Common myeloid progenitor, CD34-positive (primary cell): ENCODE measurements around the gene EIF2B2.

Experiments used
- CTCF ChIA-PET: fragments of 350-600 bp; sonication (Branson Sonifier 250); formaldehyde crosslinking; loops from one replicate; lab custom pipeline; 2021; ENCODE audit warnings: antibody characterized with exemption; lab: Charles Lee
- POLR2A ChIA-PET: fragments of 350-600 bp; sonication (Branson Sonifier 250); formaldehyde crosslinking; loops from one replicate; lab custom pipeline; 2021; ENCODE audit warnings: antibody characterized with exemption; lab: Charles Lee
- DNase-seq, 3 donors: peaks; one replicate each; pipeline versions ENCODE4 v3.0.0 to v3.0.0-alpha.2; 2013
- H3K27ac ChIP-seq, 2 experiments: 1 replicate in 1 of 2; 2 replicates in 1 of 2; pipeline ENCODE4 v1.7.0; 2013; ENCODE audit warnings: inconsistent platforms in 2 of 2, low read length in 2 of 2, mild to moderate bottlenecking in 2 of 2, low read depth in 1 of 2, moderate library complexity in 1 of 2; ENCODE audit not compliant: severe bottlenecking in 2 of 2, insufficient read depth in 1 of 2, poor library complexity in 1 of 2
- H3K27me3 ChIP-seq, 5 experiments: replicated peaks in 2 of 5; 1 replicate in 3 of 5; 2 replicates in 2 of 5; pipeline versions ENCODE4 v1.6.1 to v1.7.0; 2013; ENCODE audit warnings: low read length in 4 of 5, mild to moderate bottlenecking in 2 of 5, moderate library complexity in 2 of 5, inconsistent platforms in 1 of 5; ENCODE audit not compliant: insufficient read depth in 5 of 5, control insufficient read depth in 4 of 5
- H3K36me3 ChIP-seq, 4 experiments: 1 replicate in 2 of 4; 2 replicates in 2 of 4; pipeline versions ENCODE4 v1.6.1 to v1.7.0; 2013; ENCODE audit warnings: low read length in 3 of 4, control low read depth in 1 of 4, mild to moderate bottlenecking in 1 of 4; ENCODE audit not compliant: control insufficient read depth in 4 of 4, insufficient read depth in 4 of 4
- H3K4me1 ChIP-seq, 4 experiments: 1 replicate in 3 of 4; 2 replicates in 1 of 4; pipeline versions ENCODE4 v1.6.1 to v1.7.1; 2013; ENCODE audit warnings: low read length in 3 of 4, mild to moderate bottlenecking in 3 of 4, control low read depth in 1 of 4, inconsistent platforms in 1 of 4, moderate library complexity in 1 of 4; ENCODE audit not compliant: control insufficient read depth in 4 of 4, insufficient read depth in 4 of 4; ENCODE audit errors: control extremely low read depth in 1 of 4
- H3K4me3 ChIP-seq, 7 experiments: 1 replicate in 4 of 7; 2 replicates in 3 of 7; pipeline versions ENCODE4 v1.5.1 to v1.7.0; 2013; ENCODE audit warnings: mild to moderate bottlenecking in 7 of 7, low read length in 6 of 7, moderate library complexity in 6 of 7, inconsistent platforms in 2 of 7, low read depth in 2 of 7, control low read depth in 1 of 7; ENCODE audit not compliant: insufficient read depth in 4 of 7, control insufficient read depth in 1 of 7; ENCODE audit errors: extremely low read depth in 1 of 7
- H3K9me3 ChIP-seq, 5 experiments: 1 replicate in 4 of 5; 2 replicates in 1 of 5; pipeline versions ENCODE4 v1.6.1 to v1.7.1; 2013; ENCODE audit warnings: low read length in 4 of 5, mild to moderate bottlenecking in 2 of 5, inconsistent platforms in 1 of 5, low read depth in 1 of 5, moderate library complexity in 1 of 5; ENCODE audit not compliant: control insufficient read depth in 4 of 5, insufficient read depth in 2 of 5; ENCODE audit errors: control extremely low read depth in 1 of 5
- WGBS: methylation state at CpG from one replicate; pipeline ENCODE4 v1.1.5; 2013; ENCODE audit not compliant: insufficient coverage; 5-methylcytosine and 5-hydroxymethylcytosine counted together

EIF2B2 gene

GRCh38 chr14:74978416-74978947, 24.2 kb upstream of the EIF2B2 start:
- 97% methylated on average over 8 of the region's 11 CpGs for WGBS
- DNase-seq: no peak
- peaks cover 0 to 33% (median 12%) of the 10 kb centered on the region in 4 experiments for H3K4me1 ChIP-seq
- POLR2A ChIA-PET: no interaction called here
- CTCF ChIA-PET: interaction anchor here (0.6 to 2.0 kb wide), 3 partner anchors 11 to 1055 kb away, joined by 3 to 5 read pairs (median 4); no protein-coding TSS in a partner anchor
- no peak overlapping the region for H3K27ac ChIP-seq
- no peaks in the 10 kb centered on the region for H3K9me3 ChIP-seq
- no peaks in the 10 kb centered on the region for H3K27me3 ChIP-seq
- no peaks in the 10 kb centered on the region for H3K36me3 ChIP-seq
- H3K4me3 ChIP-seq: no peak overlapping the region

GRCh38 chr14:74979029-74979428, 23.7 kb upstream of the EIF2B2 start:
- H3K36me3 ChIP-seq: no peaks in the 10 kb centered on the region
- H3K27me3 ChIP-seq: no peaks in the 10 kb centered on the region
- CTCF ChIA-PET: interaction anchor here (0.6 to 2.1 kb wide), 4 partner anchors 10 to 1054 kb away, joined by 3 to 5 read pairs (median 4); no protein-coding TSS in a partner anchor
- H3K27ac ChIP-seq: no peak overlapping the region
- H3K9me3 ChIP-seq: no peaks in the 10 kb centered on the region
- H3K4me3 ChIP-seq: no peak overlapping the region
- no CpG with 5 or more reads among the region's 4 CpGs for WGBS
- peaks cover 0 to 27% (median 7%) of the 10 kb centered on the region in 4 experiments for H3K4me1 ChIP-seq
- POLR2A ChIA-PET: no interaction called here
- no peak for DNase-seq

GRCh38 chr14:74979442-74980397, 23.0 kb upstream of the EIF2B2 start:
- Histone ChIP-seq H3K4me1 (peaks cover 0 to 23% (median 3%) of the 10 kb centered on the region in 4 experiments), H3K4me3 (no peak overlapping the region), H3K27me3 (no peaks in the 10 kb centered on the region), H3K9me3 (no peaks in the 10 kb centered on the region), H3K36me3 (no peaks in the 10 kb centered on the region), H3K27ac (no peak overlapping the region)
- 91% methylated on average over 20 of the region's 23 CpGs for WGBS
- POLR2A ChIA-PET: no interaction called here
- peak in 1 of 3 donors; percentile 21 for DNase-seq
- CTCF ChIA-PET: interaction anchor here (0.6 to 2.1 kb wide), 6 partner anchors 10 to 1053 kb away, joined by 3 to 5 read pairs (median 4); no protein-coding TSS in a partner anchor

- ChIA-PET POLR2A (no interaction called here), CTCF (interaction anchor here (0.8 to 2.1 kb wide), 4 partner anchors 26 to 119 kb away, joined by 3 to 5 read pairs (median 4); no protein-coding TSS in a partner anchor)
- no peak overlapping the region for H3K27ac ChIP-seq
Observed at GRCh38 chr14:74980398-74980730, 22.4 kb upstream of the EIF2B2 start.

GRCh38 chr14:74980731-74981461, 21.8 kb upstream of the EIF2B2 start:
- Histone ChIP-seq H3K27ac (no peak overlapping the region), H3K27me3 (no peaks in the 10 kb centered on the region), H3K4me3 (no peak overlapping the region), H3K9me3 (no peaks in the 10 kb centered on the region), H3K4me1 (peaks cover 0 to 23% (median 3%) of the 10 kb centered on the region in 4 experiments), H3K36me3 (no peaks in the 10 kb centered on the region)
- ChIA-PET CTCF (interaction anchor here (0.8 to 2.1 kb wide), 5 partner anchors 12 to 120 kb away, joined by 3 to 5 read pairs (median 4); no protein-coding TSS in a partner anchor), POLR2A (interaction anchor here (0.6 kb wide), 1 partner anchor 119 kb away, joined by 3 read pairs; no protein-coding TSS in a partner anchor)
- WGBS: 83% methylated on average over 34 of the region's 35 CpGs
- DNase-seq: no peak

More at GRCh38 chr14:74980398-74980730, 22.4 kb upstream of the EIF2B2 start:
- Histone ChIP-seq H3K4me3 (no peak overlapping the region), H3K27me3 (no peaks in the 10 kb centered on the region), H3K9me3 (no peaks in the 10 kb centered on the region), H3K36me3 (no peaks in the 10 kb centered on the region), H3K4me1 (peaks cover 0 to 23% (median 3%) of the 10 kb centered on the region in 4 experiments)
- 94% methylated on average over 3 of the region's 4 CpGs for WGBS
- DNase-seq: no peak

- ChIA-PET POLR2A (interaction anchor here (0.6 kb wide), 1 partner anchor 119 kb away, joined by 3 read pairs; no protein-coding TSS in a partner anchor), CTCF (interaction anchor here (1.0 to 2.1 kb wide), 3 partner anchors 13 to 107 kb away, joined by 3 to 5 read pairs (median 4); no protein-coding TSS in a partner anchor)
- Histone ChIP-seq H3K27me3 (no peaks in the 10 kb centered on the region), H3K36me3 (no peaks in the 10 kb centered on the region), H3K27ac (no peak overlapping the region), H3K9me3 (no peaks in the 10 kb centered on the region), H3K4me1 (peaks cover 0 to 23% (median 3%) of the 10 kb centered on the region in 4 experiments), H3K4me3 (no peak overlapping the region)
- no peak for DNase-seq
- 71% methylated on average over 9 of the region's 9 CpGs for WGBS
Observed at GRCh38 chr14:74981462-74981782, 21.3 kb upstream of the EIF2B2 start.
